IMR-90 (cell line): Measurements from ENCODE around the gene ODAM.

Experiments used
- CEBPB ChIP-seq: IDR thresholded peaks from 2 replicates; pipeline ENCODE4 v1.6.1; 2012; ENCODE audit warnings: low read depth, low read length, improper control_type of control experiment
- CTCF ChIP-seq: conservative IDR thresholded peaks from 2 replicates; pipeline ENCODE4 v1.5.1; 2012; ENCODE audit warnings: mild to moderate bottlenecking, low read depth, low read length, improper control_type of control experiment
- POLR2A ChIP-seq: IDR thresholded peaks from 2 replicates; pipeline ENCODE4 v1.6.1; 2012; ENCODE audit warnings: mild to moderate bottlenecking, low read depth, low read length
- RAD21 ChIP-seq: IDR thresholded peaks from 2 replicates; pipeline ENCODE4 v1.6.1; 2012; ENCODE audit warnings: low read length, improper control_type of control experiment
- RCOR1 ChIP-seq: IDR thresholded peaks from 2 replicates; pipeline ENCODE4 v1.6.1; 2012; ENCODE audit warnings: mild to moderate bottlenecking, low read length, improper control_type of control experiment; ENCODE audit not compliant: insufficient replicate concordance
- USF2 ChIP-seq: fragments of 150-350 bp; IDR thresholded peaks from 2 replicates; pipeline ENCODE4 v1.6.1; 2017; ENCODE audit warnings: mild to moderate bottlenecking, antibody characterized with exemption, low read length, low read depth

GRCh38 chr4:70183940-70184246 lies 11.6 kb upstream of the ODAM start:
- no peak for TF ChIP-seq CTCF
- TF ChIP-seq RAD21 = no peak
- TF ChIP-seq USF2 = no peak
- TF ChIP-seq POLR2A = no peak
- no peak for TF ChIP-seq CEBPB
- TF ChIP-seq RCOR1 = no peak
